Measurements from ENCODE around the gene XRCC1.
A peak's percentile ranks its signal among the peaks of the same experiment; 100 is the strongest.
"Not testable (repeated sequence)": the region's sequence is repeated elsewhere in the genome, so short reads cannot be mapped to it uniquely, and the experiment has no call there.

The XRCC1 gene

GRCh38 chr19:43575156-43575950, at the start of gene XRCC1, which contains the start of gene PINLYP:
Gene XRCC1, minus strand, starts transcription at chr19:43575527. Its CDS starts 69 bp downstream, at chr19:43575458.
Gene PINLYP, plus strand, starts transcription at chr19:43575801. Its CDS starts 1,391 bp downstream, at chr19:43577192.
- peak; percentile 97 for DNase-seq

- DNase-seq = no peak
These were observed 49.6 kb upstream of the XRCC1 start for GRCh38 chr19:43624933-43625332.

- no peak for DNase-seq
These were observed 48.8 kb upstream of the XRCC1 start for GRCh38 chr19:43623889-43624670.

- no peak for DNase-seq
These were observed 47.6 kb upstream of the XRCC1 start for GRCh38 chr19:43622956-43623355.

- DNase-seq = no peak
These were observed 46.7 kb upstream of the XRCC1 start for GRCh38 chr19:43622070-43622469.

- no peak for DNase-seq
These were observed 45.0 kb upstream of the XRCC1 start for GRCh38 chr19:43620061-43621001.

GRCh38 chr19:43619262-43620060, 44.1 kb upstream of the XRCC1 start, which contains the start of gene ZNF428:
Gene ZNF428, minus strand, starts transcription at chr19:43619629. Its CDS starts 5,325 bp downstream, at chr19:43614304.
- DNase-seq = peak; percentile 83

- no peak for DNase-seq
These were observed 43.6 kb upstream of the XRCC1 start for GRCh38 chr19:43618921-43619261.

GRCh38 chr19:43616954-43617353, 41.6 kb upstream of the XRCC1 start:
- DNase-seq = no peak

GRCh38 chr19:43616306-43616705, 41.0 kb upstream of the XRCC1 start:
- DNase-seq = no peak

- DNase-seq = no peak
These were observed 37.0 kb upstream of the XRCC1 start for GRCh38 chr19:43612374-43612773.

GRCh38 chr19:43611788-43612187, 36.5 kb upstream of the XRCC1 start, which contains the start of gene SRRM5:
Gene SRRM5, plus strand, starts transcription at chr19:43612088. Its CDS starts 34 bp downstream, at chr19:43612122.
- no peak for DNase-seq

- no peak for DNase-seq
These were observed 35.2 kb upstream of the XRCC1 start for GRCh38 chr19:43610493-43610892.

- DNase-seq = no peak
These were observed 34.5 kb upstream of the XRCC1 start for GRCh38 chr19:43609872-43610271.

GRCh38 chr19:43607238-43608205, 32.2 kb upstream of the XRCC1 start:
- no peak for DNase-seq

- no peak for DNase-seq
These were observed 31.4 kb upstream of the XRCC1 start for GRCh38 chr19:43606569-43607229.

- DNase-seq = no peak
These were observed 30.7 kb upstream of the XRCC1 start for GRCh38 chr19:43605875-43606568.

- not testable (repeated sequence) for DNase-seq
These were observed 25.0 kb upstream of the XRCC1 start for GRCh38 chr19:43600326-43600725.

GRCh38 chr19:43599635-43600295, 24.4 kb upstream of the XRCC1 start:
- DNase-seq = no peak
